H9 (cell line): ENCODE data around the gene DDX24. TPM values are rescaled to one million over a fixed set of nuclear protein-coding genes. Genes with fewer than 3 reads are reported as not detected.

Source experiments
- DNase-seq: peaks from one replicate; pipeline ENCODE4 v3.0.0-alpha.2; 2017
- H2AFZ ChIP-seq: one replicate; pipeline ENCODE4 v1.6.1; 2013; ENCODE audit warnings: mild to moderate bottlenecking, low read length, control low read depth, moderate library complexity
- H2AK5ac ChIP-seq: 2 replicates; pipeline ENCODE4 v1.6.1; 2013; ENCODE audit warnings: low read length, control low read depth, mixed read lengths; ENCODE audit not compliant: insufficient read length
- H2BK120ac ChIP-seq: one replicate; pipeline ENCODE4 v1.6.1; 2013; ENCODE audit warnings: low read depth, mild to moderate bottlenecking, low read length, control low read depth, inconsistent platforms; ENCODE audit not compliant: poor library complexity, severe bottlenecking
- H2BK12ac ChIP-seq: 2 replicates; pipeline ENCODE4 v1.6.1; 2013; ENCODE audit warnings: low read length, control low read depth, mixed read lengths, low read depth; ENCODE audit not compliant: insufficient read length
- H2BK15ac ChIP-seq: 2 replicates; pipeline ENCODE4 v1.6.1; 2013; ENCODE audit warnings: low read depth, low read length, control low read depth
- H2BK20ac ChIP-seq: one replicate; pipeline ENCODE4 v1.6.1; 2013; ENCODE audit warnings: low read depth, mild to moderate bottlenecking, low read length, control low read depth, inconsistent platforms; ENCODE audit not compliant: poor library complexity, severe bottlenecking
- H2BK5ac ChIP-seq: 2 replicates; pipeline ENCODE4 v1.6.1; 2013; ENCODE audit warnings: low read length, control low read depth, mixed read lengths; ENCODE audit not compliant: insufficient read length
- H3K14ac ChIP-seq: 2 replicates; pipeline ENCODE4 v1.6.1; 2013; ENCODE audit warnings: low read length, control low read depth; ENCODE audit not compliant: insufficient read depth
- H3K18ac ChIP-seq: 2 replicates; pipeline ENCODE4 v1.6.1; 2013; ENCODE audit warnings: low read depth, mild to moderate bottlenecking, mixed read lengths, low read length, control low read depth; ENCODE audit not compliant: insufficient read length
- H3K23ac ChIP-seq: 2 replicates; pipeline ENCODE4 v1.6.1; 2013; ENCODE audit warnings: low read length, control low read depth, mixed read lengths, low read depth; ENCODE audit not compliant: insufficient read length
- H3K23me2 ChIP-seq: 2 replicates; pipeline ENCODE4 v1.6.1; 2013; ENCODE audit warnings: low read depth, mild to moderate bottlenecking, mixed read lengths, low read length, control low read depth; ENCODE audit not compliant: insufficient read length, poor library complexity, severe bottlenecking
- H3K27ac ChIP-seq: 2 replicates; pipeline ENCODE4 v1.5.1; 2013; ENCODE audit warnings: low read length, control low read depth, mixed read lengths, low read depth; ENCODE audit not compliant: insufficient read length
- H3K27me3 ChIP-seq: 2 replicates; pipeline ENCODE4 v1.6.1; 2013; ENCODE audit warnings: low read length, control low read depth, inconsistent platforms; ENCODE audit not compliant: insufficient read depth
- H3K4ac ChIP-seq: 2 replicates; pipeline ENCODE4 v1.6.1; 2013; ENCODE audit warnings: low read depth, mild to moderate bottlenecking, control low read depth, inconsistent platforms, low read length, moderate library complexity
- H3K4me1 ChIP-seq: 2 replicates; pipeline ENCODE4 v1.6.1; 2013; ENCODE audit warnings: low read length, control low read depth, inconsistent platforms; ENCODE audit not compliant: insufficient read depth
- H3K4me2 ChIP-seq: 2 replicates; pipeline ENCODE4 v1.6.1; 2013; ENCODE audit warnings: low read length, control low read depth, mixed read lengths; ENCODE audit not compliant: insufficient read length, insufficient read depth
- H3K56ac ChIP-seq: 2 replicates; pipeline ENCODE4 v1.6.1; 2013; ENCODE audit warnings: low read depth, mild to moderate bottlenecking, mixed read lengths, low read length, control low read depth; ENCODE audit not compliant: insufficient read length
- H3K79me1 ChIP-seq: 2 replicates; pipeline ENCODE4 v1.6.1; 2013; ENCODE audit warnings: low read depth, mild to moderate bottlenecking, moderate library complexity, low read length, control low read depth, inconsistent platforms; ENCODE audit not compliant: insufficient read depth, poor library complexity, severe bottlenecking
- H3K79me2 ChIP-seq: 2 replicates; pipeline ENCODE4 v1.6.1; 2013; ENCODE audit warnings: low read length, control low read depth, inconsistent platforms; ENCODE audit not compliant: insufficient read depth
- H3K9ac ChIP-seq: 2 replicates; pipeline ENCODE4 v1.6.1; 2013; ENCODE audit warnings: low read length, control low read depth, mixed read lengths; ENCODE audit not compliant: insufficient read length; ENCODE audit errors: extremely low read depth
- H3K9me3 ChIP-seq: one replicate; pipeline ENCODE4 v1.6.1; 2013; ENCODE audit warnings: low read depth, low read length, inconsistent platforms; ENCODE audit not compliant: control insufficient read depth
- H3T11ph ChIP-seq: one replicate; pipeline ENCODE4 v1.6.1; 2013; ENCODE audit warnings: mild to moderate bottlenecking, low read length, control low read depth, inconsistent platforms
- H4K20me1 ChIP-seq: one replicate; pipeline ENCODE4 v1.6.1; 2013; ENCODE audit not compliant: control insufficient read depth, insufficient read length, insufficient read depth
- H4K5ac ChIP-seq: 2 replicates; pipeline ENCODE4 v1.6.1; 2013; ENCODE audit warnings: low read depth, mild to moderate bottlenecking, mixed read lengths, low read length, control low read depth; ENCODE audit not compliant: insufficient read length
- H4K8ac ChIP-seq: replicated peaks from 2 replicates; pipeline ENCODE4 v1.6.1; 2013; ENCODE audit warnings: low read length, control low read depth, mixed read lengths, low read depth; ENCODE audit not compliant: insufficient read length
- H4K91ac ChIP-seq: 2 replicates; pipeline ENCODE4 v1.6.1; 2013; ENCODE audit warnings: low read depth, mild to moderate bottlenecking, moderate library complexity, mixed read lengths, low read length, control low read depth; ENCODE audit not compliant: insufficient read length
- H3K27ac Mint-ChIP-seq, 3 experiments: 2 replicates in 2 of 3; 3 replicates in 1 of 3; pipeline ENCODE4 v1.8.0; 2020 to 2021; ENCODE audit warnings: mixed read lengths in 3 of 3, mild to moderate bottlenecking in 1 of 3, moderate library complexity in 1 of 3
- H3K27me3 Mint-ChIP-seq: 2 replicates; pipeline ENCODE4 v1.8.0; 2021; ENCODE audit warnings: low read depth, mild to moderate bottlenecking, moderate library complexity, mixed read lengths
- H3K36me3 Mint-ChIP-seq, 3 experiments: 2 replicates in 2 of 3; 3 replicates in 1 of 3; pipeline ENCODE4 v1.8.0; 2020 to 2021; ENCODE audit warnings: low read depth in 3 of 3, mixed read lengths in 3 of 3; ENCODE audit not compliant: insufficient read depth in 1 of 3
- H3K4me1 Mint-ChIP-seq, 2 experiments: 2 replicates each; pipeline ENCODE4 v1.8.0; 2020; ENCODE audit warnings: mixed read lengths in 2 of 2
- H3K4me3 Mint-ChIP-seq, 2 experiments: 2 replicates in 1 of 2; 3 replicates in 1 of 2; pipeline ENCODE4 v1.8.0; 2020 to 2021; ENCODE audit warnings: mild to moderate bottlenecking in 2 of 2, mixed read lengths in 2 of 2, moderate library complexity in 1 of 2
- H3K9me3 Mint-ChIP-seq, 2 experiments: 2 replicates in 1 of 2; 3 replicates in 1 of 2; pipeline ENCODE4 v1.8.0; 2020; ENCODE audit warnings: mild to moderate bottlenecking in 2 of 2, mixed read lengths in 2 of 2, moderate library complexity in 1 of 2
- CTCF ChIP-seq: fragments of 200-600 bp; sonication (generic); conservative IDR thresholded peaks from 3 replicates; pipeline ENCODE4 v1.8.0; 2021; ENCODE audit warnings: antibody characterized with exemption, mild to moderate bottlenecking
- WGBS: extraction: QIAGEN DNeasy Blood & Tissue Kit; methylation state at CpG from one replicate; pipeline ENCODE4 v1.1.7; 2013; ENCODE audit warnings: missing lambda C conversion rate, low lambda C conversion rate, mixed read lengths; ENCODE audit not compliant: insufficient read length; ENCODE audit errors: extremely low coverage; 5-methylcytosine and 5-hydroxymethylcytosine counted together
- total RNA-seq: library from RNA; stranded (reverse); gene quantifications from 2 replicates; pipeline ENCODE4 v1.2.1, GENCODE V29; 2021

The DDX24 gene
- total RNA-seq, 1 experiment from 2014 or later = 172 TPM

GRCh38 chr14:94008234-94008633 is 72.8 kb downstream of the DDX24 start:
- no peak overlapping the region for H2AK5ac ChIP-seq
- no peak for TF ChIP-seq CTCF
- no peaks in the 10 kb centered on the region for H3K79me2 ChIP-seq
- H2BK5ac ChIP-seq = no peak overlapping the region
- H3K4me1 ChIP-seq = no peaks in the 10 kb centered on the region
- H3K14ac ChIP-seq = no peak overlapping the region
- H4K20me1 ChIP-seq = no peaks in the 10 kb centered on the region
- H3K27ac Mint-ChIP-seq = no peak overlapping the region
- no peak overlapping the region for H2BK12ac ChIP-seq
- H3K9me3 ChIP-seq = no peaks in the 10 kb centered on the region
- peaks cover 5% of the 10 kb centered on the region for H3K27me3 Mint-ChIP-seq
- H4K8ac ChIP-seq = no peak overlapping the region
- H4K5ac ChIP-seq = no peak overlapping the region
- no peak overlapping the region for H2AFZ ChIP-seq
- no peaks in the 10 kb centered on the region for H3K36me3 Mint-ChIP-seq
- H3K23ac ChIP-seq = no peak overlapping the region
- no peak overlapping the region for H4K91ac ChIP-seq
- no peaks in the 10 kb centered on the region for H3K23me2 ChIP-seq
- H3K27ac ChIP-seq = no peak overlapping the region
- no peak overlapping the region for H3K4me2 ChIP-seq
- H2BK15ac ChIP-seq = no peak overlapping the region
- no CpG with 5 or more reads among the region's 3 CpGs for WGBS
- peaks cover 3 to 17% of the 10 kb centered on the region in 2 experiments; a peak in 3 of 4 replicates for H3K4me1 Mint-ChIP-seq
- no peak for DNase-seq
- no peak overlapping the region for H3K9ac ChIP-seq
- no peak overlapping the region for H3K18ac ChIP-seq
- H3K56ac ChIP-seq = no peak overlapping the region
- H3K4ac ChIP-seq = no peak overlapping the region
- H2BK120ac ChIP-seq = no peak overlapping the region
- no peaks in the 10 kb centered on the region for H3K27me3 ChIP-seq
- H3K4me3 Mint-ChIP-seq = no peak overlapping the region
- no peaks in the 10 kb centered on the region for H3K79me1 ChIP-seq
- no peak overlapping the region for H3T11ph ChIP-seq
- no peaks in the 10 kb centered on the region for H3K9me3 Mint-ChIP-seq
- H2BK20ac ChIP-seq = no peak overlapping the region
